ENCODE data around the gene SHISA2.

SHISA2 gene

DNA sequence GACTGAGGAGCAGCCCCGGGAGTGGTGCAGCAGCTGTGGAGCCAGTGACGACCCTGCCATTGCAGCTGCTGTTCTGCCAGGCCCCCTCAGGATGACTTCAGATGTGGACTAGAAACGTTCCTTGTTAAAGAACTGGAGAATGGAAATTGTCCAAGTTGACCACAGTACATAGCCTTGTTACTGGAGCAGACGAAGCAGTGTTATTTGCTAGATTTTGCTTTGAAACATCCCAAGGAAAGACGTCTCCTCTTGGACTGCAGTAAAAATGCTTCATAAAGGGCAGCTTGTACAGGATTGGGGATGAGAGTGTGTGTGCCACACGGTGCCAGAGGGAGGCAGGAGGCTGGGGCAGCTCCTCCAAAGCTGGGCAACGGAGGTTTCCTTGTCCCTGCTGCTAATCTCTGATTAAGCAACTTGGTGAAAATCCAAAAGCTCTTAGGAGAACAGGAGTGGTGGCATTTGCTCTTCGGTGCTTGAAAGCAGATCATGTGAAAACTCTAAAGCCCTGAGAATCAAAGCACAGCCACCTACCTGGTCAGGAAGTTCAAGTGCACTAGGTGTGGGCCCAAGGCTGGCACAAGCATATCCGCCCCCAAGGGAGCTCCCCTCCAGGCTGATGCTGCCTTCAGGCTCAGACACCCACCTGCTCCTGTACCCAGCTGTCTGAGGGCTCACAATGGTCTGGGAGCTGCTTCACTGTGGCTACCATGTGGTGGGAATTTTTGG lies 34.5 kb downstream of the SHISA2 start:
- no peak for DNase-seq (ENCODE audit: low read depth)

DNA sequence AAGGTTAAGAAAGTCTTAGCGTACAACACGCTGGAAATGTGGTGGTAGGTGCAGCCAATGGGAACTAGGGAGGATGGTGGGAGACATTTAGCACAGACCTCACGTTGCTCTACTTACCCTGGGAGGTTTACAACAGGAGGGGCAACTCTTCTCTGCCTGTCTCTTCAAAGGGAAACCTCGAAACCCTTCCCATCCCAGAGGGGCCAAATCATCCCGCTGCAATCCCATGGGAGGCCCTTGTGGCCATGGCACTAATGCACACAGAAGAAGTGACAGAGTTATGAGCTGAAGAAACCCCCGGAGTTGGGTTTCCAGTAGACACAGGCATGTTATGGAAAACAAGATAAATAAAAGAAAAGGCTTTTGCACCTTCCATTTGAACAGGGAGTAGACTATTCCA lies 35.6 kb downstream of the SHISA2 start:
- DNase-seq (ENCODE audit: low read depth): no peak

DNA sequence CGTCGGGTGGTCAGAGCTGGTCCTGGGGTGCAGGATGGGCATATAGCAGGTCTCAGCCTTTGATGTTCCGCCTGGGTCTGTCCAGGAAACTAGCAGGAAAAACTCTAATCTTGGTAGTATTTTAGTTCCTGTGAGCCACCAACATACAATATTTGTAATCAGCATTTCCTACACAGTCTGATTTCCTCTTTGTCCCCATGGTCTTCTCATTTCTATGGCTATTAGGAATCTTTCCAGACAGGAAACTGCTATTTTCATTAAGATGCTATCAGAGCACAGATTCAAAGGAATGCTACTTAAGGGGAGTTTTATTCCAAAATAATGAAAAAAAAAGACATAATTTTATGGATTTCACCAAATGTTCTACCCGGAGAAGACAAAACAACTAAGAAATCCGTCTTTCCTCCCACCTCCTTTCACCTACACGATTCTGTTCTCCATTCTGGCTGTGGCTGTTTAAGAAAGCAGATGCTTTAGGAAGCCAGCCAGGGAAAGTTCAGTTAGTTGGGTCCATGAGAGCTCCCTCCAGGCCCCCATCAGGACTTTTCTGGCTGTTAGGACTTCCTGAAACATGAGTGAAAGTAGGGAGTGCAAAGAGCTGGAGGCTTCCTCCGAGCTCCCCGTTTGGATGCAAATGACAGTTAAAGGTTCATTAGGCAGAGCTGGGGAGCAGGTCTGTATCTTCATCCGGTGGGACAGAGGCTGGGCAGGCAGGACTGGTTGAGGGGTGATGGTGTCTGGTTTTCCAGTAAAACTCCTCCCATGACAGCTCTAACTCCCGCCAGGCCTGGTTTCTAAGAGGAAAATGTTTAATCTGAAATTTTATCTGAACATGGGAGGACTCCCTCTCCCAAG lies 36.3 kb downstream of the SHISA2 start:
- DNase-seq (ENCODE audit: low read depth): no peak

DNA sequence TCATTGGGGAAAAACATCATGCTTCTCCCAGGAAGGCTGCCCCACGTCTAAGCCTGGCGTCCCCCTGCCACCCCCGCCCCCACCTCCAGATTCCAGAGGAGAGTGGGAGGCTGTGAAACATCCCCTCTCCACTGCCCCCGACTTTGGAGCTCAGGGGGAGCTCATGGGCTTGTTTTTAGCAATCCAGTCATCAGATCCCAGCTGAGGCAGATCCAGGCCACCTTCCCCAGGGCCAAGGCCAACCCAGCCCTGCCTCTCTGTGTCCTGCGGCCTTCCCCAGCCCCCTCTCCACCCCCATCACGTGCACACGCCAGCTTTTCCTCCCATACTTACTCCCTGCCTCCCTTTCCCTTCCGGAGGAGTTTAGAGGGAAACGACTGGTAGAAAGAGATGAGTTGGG lies 38.8 kb downstream of the SHISA2 start:
- no peak for DNase-seq (ENCODE audit: low read depth)

DNA sequence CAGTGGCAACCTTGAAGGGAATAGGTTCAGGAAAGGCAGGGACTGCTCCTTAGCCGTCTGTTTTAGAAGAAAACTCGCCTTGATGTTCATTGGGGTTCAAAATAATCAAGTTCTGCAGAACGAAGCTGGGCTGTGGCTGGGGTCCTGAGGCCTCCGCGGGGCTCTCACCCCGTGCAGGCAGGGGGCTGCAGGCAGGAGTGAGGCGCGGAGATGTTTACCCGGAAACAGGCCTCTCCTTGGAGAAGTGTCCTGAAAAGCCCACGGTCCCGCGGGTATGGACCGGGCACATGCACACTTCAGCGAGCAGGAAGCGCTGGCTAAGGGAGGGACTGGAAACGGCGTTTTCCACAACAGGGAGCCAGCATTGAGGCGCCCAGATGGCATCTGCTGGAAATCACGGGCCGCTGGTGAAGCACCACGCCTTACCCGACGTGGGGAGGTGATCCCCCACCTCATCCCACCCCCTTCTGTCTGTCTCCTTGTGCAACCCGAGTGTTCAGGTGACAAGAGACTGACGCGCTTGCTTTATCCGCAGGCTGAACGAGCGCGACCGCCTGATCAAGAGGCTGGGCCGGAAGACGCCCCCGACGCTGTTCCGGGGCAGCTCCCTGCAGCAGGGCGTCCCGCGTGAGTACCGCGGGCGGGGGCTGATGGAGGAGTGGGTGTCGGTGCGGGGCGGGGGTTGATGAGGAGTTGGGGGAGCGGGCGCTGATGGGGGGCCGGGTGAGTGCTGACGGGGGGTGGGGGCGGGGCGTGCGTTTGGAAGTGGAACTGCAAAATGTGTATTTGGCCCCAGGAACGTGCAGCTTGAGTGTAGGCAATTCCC lies 39.6 kb downstream of the SHISA2 start:
- no peak for DNase-seq (ENCODE audit: low read depth)

DNA sequence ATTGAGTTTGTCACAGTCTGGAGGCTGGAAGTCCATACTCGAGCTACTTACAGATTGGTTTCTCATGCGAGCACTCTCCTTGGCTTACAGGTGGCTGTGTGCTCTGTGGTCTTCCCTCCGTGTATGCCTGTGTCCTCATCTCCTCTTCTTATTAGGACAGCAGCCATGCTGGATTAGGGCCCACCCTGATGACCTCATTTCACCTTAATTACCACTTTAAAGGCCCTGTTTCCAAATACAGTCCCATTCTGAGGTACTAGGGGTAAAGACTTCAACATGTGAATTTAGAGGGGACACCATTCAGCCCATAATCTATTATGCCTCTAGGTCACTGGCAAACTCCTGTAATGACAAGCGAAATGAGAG lies 40.6 kb downstream of the SHISA2 start:
- DNase-seq (ENCODE audit: low read depth): no peak

DNA sequence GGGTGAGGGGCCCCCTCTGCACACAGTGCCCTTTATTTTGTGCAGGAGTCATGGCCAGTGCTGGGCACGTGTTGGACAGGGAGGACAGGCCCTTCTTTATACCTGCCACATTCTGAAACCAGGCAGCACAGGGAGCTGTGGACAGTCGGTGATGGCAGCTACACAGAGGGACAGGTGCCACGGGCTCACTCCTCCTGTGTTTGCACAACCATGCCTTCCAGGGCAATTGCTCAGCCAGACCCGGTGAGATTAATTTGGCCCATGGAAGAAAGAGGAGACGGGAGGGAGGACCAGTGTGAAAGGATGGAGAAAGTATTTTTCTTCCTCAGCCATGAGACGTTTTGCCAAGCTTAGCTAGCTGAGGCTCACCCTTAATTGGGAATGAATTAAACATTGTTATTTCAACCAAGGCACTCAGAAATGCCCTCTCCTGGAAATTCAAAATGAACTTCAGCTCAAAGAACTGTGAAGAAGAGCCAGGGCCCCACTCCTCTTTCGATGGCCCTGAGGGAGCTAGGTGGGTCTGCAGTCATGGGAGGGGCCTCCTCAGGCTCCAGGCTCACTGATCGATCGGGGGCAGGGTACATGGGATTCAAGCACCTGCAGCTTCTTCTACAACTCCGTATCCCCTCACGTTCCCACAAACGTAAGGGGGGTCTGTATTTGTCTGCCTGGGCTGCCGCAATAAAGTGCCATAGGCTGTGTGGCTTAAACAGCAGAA lies 41.2 kb downstream of the SHISA2 start:
- DNase-seq (ENCODE audit: low read depth): no peak

DNA sequence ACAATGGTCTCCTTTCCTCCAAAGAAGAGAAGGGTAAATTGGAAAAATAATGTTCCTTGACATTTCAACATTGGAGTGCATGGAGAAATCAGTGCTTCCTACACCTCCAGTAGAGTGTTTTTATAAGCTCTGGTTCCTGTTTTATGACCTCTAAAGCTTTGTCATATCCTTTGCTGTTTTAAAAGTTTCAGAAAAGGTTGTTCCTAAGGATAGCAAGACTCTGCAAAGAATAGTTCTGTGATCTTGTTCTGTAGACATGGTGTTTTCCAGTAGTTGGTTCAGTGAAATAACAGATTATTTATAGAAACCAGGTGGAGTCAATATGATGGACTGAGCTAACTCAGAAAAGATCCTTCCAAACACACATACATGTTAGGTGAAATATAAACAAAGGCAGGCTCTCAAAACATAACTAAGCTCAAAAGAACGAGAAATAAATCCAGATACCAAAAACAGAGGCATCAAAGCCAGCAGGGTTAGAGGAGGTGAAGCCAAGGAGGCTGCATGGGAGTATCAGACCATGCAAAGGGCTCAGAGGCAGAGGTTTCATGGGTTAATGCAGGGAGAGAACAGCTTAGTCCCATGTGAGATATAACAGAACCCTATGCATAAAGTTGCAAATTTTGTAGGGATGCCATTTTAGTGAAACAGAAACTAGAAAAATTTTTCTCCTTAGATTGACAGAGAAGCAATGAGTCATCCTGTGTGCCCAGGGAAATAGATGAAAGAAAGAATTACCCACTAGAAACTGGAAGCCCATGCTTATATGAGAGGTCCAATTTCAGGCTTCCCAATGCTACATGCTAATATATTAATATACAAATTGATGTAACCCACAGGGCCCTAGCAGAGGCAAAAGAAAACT lies 44.3 kb downstream of the SHISA2 start:
- DNase-seq (ENCODE audit: low read depth): no peak

Data from EH (cell line).